CD4-positive, alpha-beta T cell treated with Interleukin-4 for 4 hours (primary cell): ENCODE data around the gene TNMD.

Source experiments
- DNase-seq: peaks from one replicate; pipeline ENCODE4 v3.0.0-alpha.2; 2020

TNMD gene

DNA sequence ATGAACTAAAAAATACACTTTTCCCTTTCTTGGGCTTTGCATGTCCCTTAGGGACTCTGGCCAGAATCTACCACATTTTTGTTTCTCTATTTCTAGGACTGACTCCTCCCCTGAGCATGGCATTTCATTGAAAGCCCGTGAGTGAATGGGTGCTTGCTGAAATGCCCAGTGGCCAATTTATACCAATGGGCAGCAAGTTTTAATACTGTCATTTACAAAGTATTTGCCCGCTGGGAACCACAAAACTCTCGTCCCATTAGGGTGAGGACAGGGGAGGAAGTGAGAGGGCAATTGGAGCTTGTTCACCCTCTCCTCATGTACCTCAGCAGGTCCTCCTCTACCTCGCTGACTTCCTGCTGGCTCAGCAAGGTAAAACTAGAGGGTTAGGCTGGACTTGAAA, 60.4 kb downstream of the TNMD start:
- no peak for DNase-seq

DNA sequence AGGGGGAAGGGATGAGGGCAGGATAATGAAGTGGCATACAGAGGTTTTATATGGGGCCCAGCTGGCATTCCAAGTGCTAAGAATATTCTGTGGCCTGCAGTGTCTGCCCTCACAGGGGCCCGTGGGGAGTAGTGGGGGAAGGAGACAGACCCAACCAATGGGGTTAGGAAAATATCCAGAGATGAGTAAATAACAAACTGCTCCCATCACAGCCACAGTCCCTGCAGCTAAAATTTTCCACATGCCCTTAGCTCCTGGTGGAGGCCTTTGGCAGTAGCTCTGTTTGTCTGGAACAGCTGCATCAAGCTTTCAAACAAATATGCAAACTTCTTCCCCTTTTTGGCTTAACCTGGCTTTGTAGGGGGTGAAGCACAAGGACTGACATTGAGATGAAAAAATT, 62.4 kb downstream of the TNMD start:
- DNase-seq, result no peak

DNA sequence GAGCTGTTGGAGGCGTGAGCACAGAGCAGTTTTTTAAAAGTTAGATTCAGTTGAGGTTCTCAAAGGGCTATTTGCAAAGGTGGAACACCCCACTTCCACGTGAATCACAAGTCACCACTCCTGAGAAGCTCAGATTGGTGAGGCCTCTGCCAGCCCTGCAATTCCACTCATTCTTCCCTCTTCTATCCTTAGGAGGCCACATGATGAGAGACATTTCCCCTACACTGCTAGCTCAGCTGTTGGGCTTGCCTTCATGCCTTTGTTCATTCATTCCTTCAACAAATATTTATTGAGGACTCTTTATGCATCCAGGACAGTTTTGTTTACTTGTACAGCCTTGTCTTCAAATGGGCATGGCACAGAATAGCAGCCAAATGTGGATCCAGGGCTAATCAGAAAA, 63.0 kb downstream of the TNMD start:
- DNase-seq, result no peak

DNA sequence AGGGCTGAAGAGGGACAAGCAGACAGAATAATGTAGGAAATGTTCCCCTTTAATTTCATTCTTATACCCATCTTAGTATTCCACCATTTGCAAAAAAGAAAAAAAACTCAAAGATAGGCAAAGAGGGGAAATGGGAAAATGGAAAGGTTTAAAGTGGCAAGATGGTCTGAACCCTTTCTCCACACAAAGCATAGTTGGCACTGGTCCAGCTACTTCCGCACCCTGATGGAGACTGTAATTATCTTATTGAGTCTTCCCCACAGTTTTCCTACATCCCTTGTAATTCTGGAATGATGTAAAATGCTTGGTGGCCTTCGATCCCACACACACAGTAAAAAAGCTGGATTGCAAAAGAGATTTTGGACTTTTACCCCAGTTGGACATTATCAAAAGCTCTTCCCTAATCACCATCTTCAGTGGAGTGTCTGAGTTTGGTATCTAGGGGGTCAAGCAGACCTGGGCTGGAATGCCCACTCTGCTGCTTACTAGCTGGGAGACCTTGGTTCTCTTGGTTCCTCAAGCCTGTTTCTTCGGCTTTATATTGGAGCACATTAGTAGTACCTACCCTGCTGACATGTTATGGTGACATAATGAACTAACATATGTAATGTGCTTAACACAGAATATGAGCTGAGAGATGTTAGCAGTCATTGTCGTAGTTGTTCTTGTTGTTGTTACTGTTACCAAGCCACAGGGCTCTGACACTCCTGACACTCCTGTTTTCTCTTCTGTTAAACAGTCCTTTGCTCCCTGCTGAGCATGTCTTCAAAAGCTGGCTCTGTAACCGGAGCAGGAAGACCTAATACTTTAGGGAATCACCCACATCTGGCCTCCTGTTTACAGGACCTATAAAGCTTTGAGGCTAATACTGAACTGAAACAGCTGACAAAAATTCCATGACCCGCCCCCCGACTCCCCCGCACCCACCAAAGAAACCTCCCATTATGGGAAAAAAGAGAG, 64.0 kb downstream of the TNMD start:
- no peak for DNase-seq
